ENCODE measurements around the gene OR6M1. TPM values are rescaled to one million over a fixed set of nuclear protein-coding genes. Genes with fewer than 3 reads are reported as not detected.

OR6M1 gene
- total and polyA plus RNA-seq, 2 donors from 2014 or later = not detected

DNA sequence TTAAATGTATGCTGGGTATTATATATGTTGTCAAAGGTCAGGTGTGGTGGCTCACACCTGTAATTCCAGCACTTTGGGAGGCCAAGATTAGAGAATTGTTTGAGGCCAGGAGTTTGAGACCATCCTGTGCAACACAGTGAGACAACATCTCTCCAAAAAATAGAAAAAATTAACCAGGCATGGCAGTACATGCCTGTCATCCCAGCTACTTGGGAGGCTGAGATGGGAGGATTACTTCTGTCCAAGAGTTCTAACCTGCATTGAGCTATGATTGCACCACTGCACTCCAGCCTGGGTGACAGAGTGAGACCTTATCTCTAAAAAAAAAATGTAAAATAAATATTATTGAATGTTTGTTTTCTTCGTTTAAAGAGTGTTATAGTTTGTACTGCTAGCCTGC lies 40.5 kb downstream of the OR6M1 start:
- H3K4me1 ChIP-seq (ENCODE audit: control insufficient read depth in 2 of 3, insufficient read depth in 2 of 3, low read depth in 1 of 3, low read length in 3 of 3) = no peaks in the 10 kb centered on the region
- no peak overlapping the region for H3K4me3 ChIP-seq (ENCODE audit: low read length in 3 of 3)
- FAIRE-seq (no peak), DNase-seq (no peak)
- TF ChIP-seq, protein P1, sequence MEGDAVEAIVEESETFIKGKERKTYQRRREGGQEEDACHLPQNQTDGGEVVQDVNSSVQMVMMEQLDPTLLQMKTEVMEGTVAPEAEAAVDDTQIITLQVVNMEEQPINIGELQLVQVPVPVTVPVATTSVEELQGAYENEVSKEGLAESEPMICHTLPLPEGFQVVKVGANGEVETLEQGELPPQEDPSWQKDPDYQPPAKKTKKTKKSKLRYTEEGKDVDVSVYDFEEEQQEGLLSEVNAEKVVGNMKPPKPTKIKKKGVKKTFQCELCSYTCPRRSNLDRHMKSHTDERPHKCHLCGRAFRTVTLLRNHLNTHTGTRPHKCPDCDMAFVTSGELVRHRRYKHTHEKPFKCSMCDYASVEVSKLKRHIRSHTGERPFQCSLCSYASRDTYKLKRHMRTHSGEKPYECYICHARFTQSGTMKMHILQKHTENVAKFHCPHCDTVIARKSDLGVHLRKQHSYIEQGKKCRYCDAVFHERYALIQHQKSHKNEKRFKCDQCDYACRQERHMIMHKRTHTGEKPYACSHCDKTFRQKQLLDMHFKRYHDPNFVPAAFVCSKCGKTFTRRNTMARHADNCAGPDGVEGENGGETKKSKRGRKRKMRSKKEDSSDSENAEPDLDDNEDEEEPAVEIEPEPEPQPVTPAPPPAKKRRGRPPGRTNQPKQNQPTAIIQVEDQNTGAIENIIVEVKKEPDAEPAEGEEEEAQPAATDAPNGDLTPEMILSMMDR (IDR thresholded peaks at IDR 0.05; ENCODE audit: borderline replicate concordance, extremely low read depth, insufficient read depth) = no peak
- no peak overlapping the region for H3K9ac ChIP-seq (ENCODE audit: low read length in 3 of 3)
- H3K27me3 ChIP-seq (ENCODE audit: control insufficient read depth, insufficient read depth, low read length) = no peaks in the 10 kb centered on the region
- peaks cover 0 to 9% (median 8%) of the 10 kb centered on the region in 3 donors for H3K9me3 ChIP-seq (ENCODE audit: control insufficient read depth in 2 of 3, insufficient read depth in 1 of 3, low read length in 3 of 3)
- no peak overlapping the region for H3K27ac ChIP-seq (ENCODE audit: low read depth in 2 of 2, low read length in 2 of 2)
- intact Hi-C loops (cut with DNase I) = no loop called here
- no peaks in the 10 kb centered on the region for H3K36me3 ChIP-seq (ENCODE audit: control insufficient read depth in 2 of 3, insufficient read depth in 3 of 3, low read length in 3 of 3)

- no peak overlapping the region for H3K9ac ChIP-seq (ENCODE audit: low read length in 3 of 3)
- no peaks in the 10 kb centered on the region for H3K27me3 ChIP-seq (ENCODE audit: control insufficient read depth, insufficient read depth, low read length)
- no peak overlapping the region for H3K4me3 ChIP-seq (ENCODE audit: low read length in 3 of 3)
- H3K4me1 ChIP-seq (ENCODE audit: control insufficient read depth in 2 of 3, insufficient read depth in 2 of 3, low read depth in 1 of 3, low read length in 3 of 3) = no peaks in the 10 kb centered on the region
- DNase-seq (no peak), FAIRE-seq (no peak)
- H3K9me3 ChIP-seq (ENCODE audit: control insufficient read depth in 2 of 3, insufficient read depth in 1 of 3, low read length in 3 of 3) = peaks cover 0 to 9% (median 8%) of the 10 kb centered on the region in 3 donors
- H3K36me3 ChIP-seq (ENCODE audit: control insufficient read depth in 2 of 3, insufficient read depth in 3 of 3, low read length in 3 of 3) = no peaks in the 10 kb centered on the region
- H3K27ac ChIP-seq (ENCODE audit: low read depth in 2 of 2, low read length in 2 of 2) = no peak overlapping the region
- TF ChIP-seq, protein P1 (IDR thresholded peaks at IDR 0.05; ENCODE audit: borderline replicate concordance, extremely low read depth, insufficient read depth) = no peak
- intact Hi-C loops (cut with DNase I) = no loop called here
Observed at GRCh38 chr11:123762422-123762821, 43.7 kb downstream of the OR6M1 start.

DNA sequence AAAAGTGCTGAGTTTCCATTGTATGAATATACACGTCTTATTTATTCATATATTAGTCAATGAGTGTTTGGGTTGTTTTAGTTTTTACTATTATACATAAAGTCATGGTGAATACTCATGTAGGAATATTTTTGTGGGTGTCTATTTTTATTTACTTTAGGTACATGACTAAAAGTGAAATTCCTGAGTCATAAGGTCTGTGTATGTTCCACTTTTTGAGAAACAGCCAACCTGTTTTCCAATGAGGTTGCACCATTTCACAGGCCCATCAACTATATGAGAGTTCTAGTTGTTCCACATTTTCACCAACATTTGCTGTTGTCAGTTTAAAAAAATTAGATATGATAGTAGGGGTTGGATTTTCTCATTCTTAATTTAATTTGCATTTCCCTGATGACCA lies 45.3 kb downstream of the OR6M1 start:
- intact Hi-C loops (cut with DNase I) = no loop called here
- FAIRE-seq (no peak), DNase-seq (no peak)
- Histone ChIP-seq H3K4me3 (ENCODE audit: low read length in 3 of 3) (no peak overlapping the region), H3K9me3 (ENCODE audit: control insufficient read depth in 2 of 3, insufficient read depth in 1 of 3, low read length in 3 of 3) (peaks cover 0 to 9% (median 8%) of the 10 kb centered on the region in 3 donors), H3K9ac (ENCODE audit: low read length in 3 of 3) (no peak overlapping the region), H3K36me3 (ENCODE audit: control insufficient read depth in 2 of 3, insufficient read depth in 3 of 3, low read length in 3 of 3) (no peaks in the 10 kb centered on the region), H3K4me1 (ENCODE audit: control insufficient read depth in 2 of 3, insufficient read depth in 2 of 3, low read depth in 1 of 3, low read length in 3 of 3) (no peaks in the 10 kb centered on the region), H3K27me3 (ENCODE audit: control insufficient read depth, insufficient read depth, low read length) (no peaks in the 10 kb centered on the region), H3K27ac (ENCODE audit: low read depth in 2 of 2, low read length in 2 of 2) (no peak overlapping the region)
- TF ChIP-seq, protein P1 (IDR thresholded peaks at IDR 0.05; ENCODE audit: borderline replicate concordance, extremely low read depth, insufficient read depth) = no peak

DNA sequence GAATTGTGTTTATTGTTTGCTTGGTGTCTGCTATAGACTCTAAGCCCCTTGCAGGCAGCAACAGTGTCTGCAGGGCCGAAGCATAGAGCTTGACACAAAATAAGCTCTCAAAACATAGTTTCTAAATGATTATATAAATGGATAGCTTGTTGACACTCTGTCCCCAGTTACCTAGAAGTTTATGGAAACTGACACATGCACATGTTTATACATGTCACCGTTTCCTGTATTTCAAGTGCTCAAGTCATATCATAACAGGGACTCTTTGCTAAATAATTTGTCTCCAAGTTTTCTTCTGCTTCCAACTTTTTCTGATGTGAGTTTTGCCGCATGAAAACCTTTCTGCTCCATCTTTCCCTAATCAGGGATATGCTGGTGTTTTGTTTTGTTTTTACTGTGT lies 48.2 kb downstream of the OR6M1 start:
- no peaks in the 10 kb centered on the region for H3K27me3 ChIP-seq (ENCODE audit: control insufficient read depth, insufficient read depth, low read length)
- H3K4me3 ChIP-seq (ENCODE audit: low read length in 3 of 3) = no peak overlapping the region
- peaks cover 0 to 9% (median 6%) of the 10 kb centered on the region in 3 donors for H3K9me3 ChIP-seq (ENCODE audit: control insufficient read depth in 2 of 3, insufficient read depth in 1 of 3, low read length in 3 of 3)
- intact Hi-C loops (cut with DNase I) = no loop called here
- DNase-seq (no peak), FAIRE-seq (no peak)
- TF ChIP-seq, protein P1 (IDR thresholded peaks at IDR 0.05; ENCODE audit: borderline replicate concordance, extremely low read depth, insufficient read depth) = no peak
- H3K9ac ChIP-seq (ENCODE audit: low read length in 3 of 3) = no peak overlapping the region
- H3K4me1 ChIP-seq (ENCODE audit: control insufficient read depth in 2 of 3, insufficient read depth in 2 of 3, low read depth in 1 of 3, low read length in 3 of 3) = no peaks in the 10 kb centered on the region
- no peak overlapping the region for H3K27ac ChIP-seq (ENCODE audit: low read depth in 2 of 2, low read length in 2 of 2)
- no peaks in the 10 kb centered on the region for H3K36me3 ChIP-seq (ENCODE audit: control insufficient read depth in 2 of 3, insufficient read depth in 3 of 3, low read length in 3 of 3)

All from kidney (tissue), 14 donors.